Activated T-helper 9 cell treated with anti-CD3 and anti-CD28 coated beads, Interleukin-2, amount 50 U/mL, for 16 hours (primary cell): ENCODE results near the gene RFC2.
"Not testable (repeated sequence)": the region's sequence is repeated elsewhere in the genome, so short reads cannot be mapped to it uniquely, and the experiment has no call there.

Experiments
- DNase-seq: peaks from one replicate; pipeline ENCODE4 v3.0.0-alpha.2; 2020; ENCODE audit warnings: low read depth

The RFC2 gene

DNA sequence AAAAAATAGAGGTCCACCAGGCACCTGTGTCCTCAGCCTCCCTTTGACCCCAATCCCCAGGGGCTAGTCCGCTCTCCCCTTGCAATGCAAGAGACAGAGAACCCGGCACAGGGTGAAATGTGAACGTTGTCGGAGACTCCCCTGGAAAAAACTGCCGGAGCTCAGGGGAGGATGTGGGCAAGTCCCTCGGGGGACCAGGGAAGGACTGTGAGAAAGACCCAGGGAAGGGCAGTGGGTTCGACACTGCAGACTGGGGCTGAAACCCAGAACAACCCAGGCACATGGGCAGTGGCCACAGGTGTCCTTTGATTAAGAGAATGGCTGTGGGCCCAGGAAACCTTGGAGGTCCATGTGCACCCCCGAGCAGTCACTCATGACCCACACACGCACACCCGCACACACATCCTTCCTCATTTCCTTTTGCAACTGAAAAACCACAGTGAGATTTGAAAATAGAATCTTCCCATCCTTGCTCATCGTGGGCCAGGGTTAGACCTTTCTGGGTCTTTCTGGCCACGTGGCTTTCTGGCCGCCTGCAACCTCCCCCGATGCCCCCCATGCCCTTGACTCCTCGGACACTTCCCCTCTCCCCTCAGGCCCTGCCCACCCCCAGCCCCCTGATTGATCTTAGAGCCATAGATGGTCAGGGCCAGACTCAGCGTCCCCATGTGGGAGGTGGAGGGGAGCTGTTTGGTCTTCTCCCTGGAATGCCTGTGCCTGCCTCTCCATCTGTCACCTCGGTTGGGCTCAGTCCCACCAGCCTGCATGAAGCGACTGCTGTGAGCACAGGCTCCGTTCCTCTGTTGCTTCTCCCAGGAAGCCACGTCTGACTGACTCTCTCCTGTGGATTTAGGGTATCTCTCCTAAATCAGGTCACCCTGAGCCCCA, 36.5 kb downstream of the RFC2 start:
- no peak for DNase-seq

DNA sequence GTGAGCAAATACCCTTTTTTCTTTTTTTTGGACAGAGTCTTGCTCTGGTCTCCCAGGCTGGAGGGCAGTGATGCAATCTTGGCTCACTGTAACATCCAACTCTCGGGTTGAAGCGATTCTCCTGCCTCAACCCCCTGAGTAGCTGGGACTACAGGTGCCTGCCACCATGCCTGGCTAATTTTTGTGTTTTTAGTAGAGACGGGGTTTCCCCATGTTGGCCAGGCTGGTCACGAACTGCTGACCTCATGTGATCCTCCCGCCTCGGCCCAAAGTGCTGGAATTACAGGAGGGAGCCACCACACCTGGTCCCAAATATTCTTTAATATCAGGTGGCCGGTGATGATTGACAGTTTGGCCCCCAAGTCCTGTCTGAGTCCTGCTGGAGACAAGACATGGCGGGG, 37.8 kb downstream of the RFC2 start:
- DNase-seq: no peak

DNA sequence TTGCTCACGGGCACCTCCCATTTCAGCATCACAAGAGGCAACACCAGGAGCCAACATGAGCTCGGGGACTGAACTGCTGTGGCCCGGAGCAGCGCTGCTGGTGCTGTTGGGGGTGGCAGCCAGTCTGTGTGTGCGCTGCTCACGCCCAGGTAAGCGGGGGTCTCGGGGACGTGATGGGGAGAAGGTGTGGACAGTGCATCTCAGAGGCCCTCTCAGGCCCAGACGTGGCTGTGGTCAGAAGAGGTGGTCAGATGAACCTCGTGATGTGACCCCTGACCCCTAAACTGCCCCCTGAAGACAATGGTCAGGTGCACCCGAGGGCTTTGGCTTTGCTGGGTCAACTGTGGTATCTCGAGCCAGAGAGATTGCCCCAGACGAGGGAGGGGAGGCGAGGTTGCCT, 38.3 kb downstream of the RFC2 start:
- no peak for DNase-seq

DNA sequence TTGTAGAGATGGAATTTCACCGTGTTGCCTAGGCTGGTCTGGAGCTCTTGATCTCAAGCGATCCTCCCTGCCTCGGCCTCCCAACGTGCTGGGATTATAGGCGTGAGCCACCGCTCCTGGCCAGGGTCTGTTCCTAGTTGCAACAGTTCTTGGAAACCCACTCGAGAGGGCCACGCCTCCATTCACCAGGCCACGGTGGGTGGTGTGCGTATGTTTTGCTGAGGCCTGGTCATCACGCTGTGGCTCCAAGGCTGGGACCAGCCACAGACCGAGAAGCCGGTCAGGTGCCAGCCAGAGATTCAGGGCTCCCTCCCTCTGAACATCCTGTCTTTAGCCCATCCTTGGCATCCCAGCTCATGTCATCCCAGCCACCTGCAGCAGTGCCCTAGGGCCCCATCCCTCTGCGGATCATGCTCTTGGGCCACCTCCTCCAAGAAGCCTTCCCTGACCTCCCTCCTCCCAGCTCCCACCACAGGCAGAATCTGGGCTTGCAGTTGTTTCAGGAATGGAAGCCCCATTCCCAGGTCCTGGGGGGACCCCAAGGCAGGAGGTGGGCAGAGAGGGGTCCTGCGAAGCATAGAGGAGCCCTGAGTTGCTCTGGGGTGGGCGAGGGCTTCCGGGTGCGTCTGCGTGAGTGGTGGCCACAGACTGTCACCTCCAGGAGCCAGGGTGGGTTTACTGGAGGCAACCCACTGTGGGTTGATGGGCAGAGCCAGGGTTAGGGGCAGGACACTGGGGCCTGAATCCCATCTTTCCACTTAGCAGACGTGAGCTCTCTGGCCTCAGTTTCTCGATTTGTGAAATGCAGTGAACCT, 39.2 kb downstream of the RFC2 start:
- DNase-seq: no peak

DNA sequence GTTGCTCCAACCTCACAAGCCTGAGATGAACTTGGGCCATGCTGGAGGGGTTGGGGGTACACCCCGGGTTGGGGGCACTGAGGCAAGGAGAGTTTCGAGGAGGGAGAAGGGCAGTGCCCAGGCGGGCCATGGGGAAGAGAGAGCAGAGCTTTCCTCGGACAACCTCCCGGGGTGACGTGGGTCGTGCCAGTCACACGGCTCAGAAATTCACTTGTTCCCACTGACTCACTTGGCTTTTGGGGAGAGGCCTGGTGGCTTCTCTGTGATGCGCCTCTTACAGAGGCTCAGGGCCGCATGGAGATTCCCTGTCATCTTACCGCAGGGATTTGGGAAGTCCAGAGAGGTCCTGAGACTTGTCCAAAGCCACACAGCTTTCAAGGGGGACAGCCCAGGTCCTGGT, 41.5 kb downstream of the RFC2 start:
- DNase-seq: no peak

DNA sequence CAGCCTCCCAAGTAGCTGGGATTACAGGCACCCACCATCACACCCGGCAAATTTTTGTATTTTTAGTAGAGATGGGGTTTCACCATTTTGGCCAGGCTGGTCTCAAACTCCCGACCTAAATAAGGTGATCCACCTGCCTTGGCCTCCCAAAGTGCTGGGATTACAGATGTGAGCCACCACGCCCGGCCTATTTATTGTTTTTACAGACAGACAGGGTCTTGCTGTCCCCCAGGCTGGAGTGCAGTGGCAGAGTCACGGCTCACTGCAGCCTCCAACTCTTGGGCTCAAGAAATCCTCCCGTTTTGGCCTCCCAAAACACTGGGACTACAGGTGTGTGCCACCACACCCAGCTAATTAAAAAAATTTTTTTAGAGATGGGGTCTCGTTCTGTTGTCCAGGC, 46.0 kb downstream of the RFC2 start:
- not testable (repeated sequence) for DNase-seq

DNA sequence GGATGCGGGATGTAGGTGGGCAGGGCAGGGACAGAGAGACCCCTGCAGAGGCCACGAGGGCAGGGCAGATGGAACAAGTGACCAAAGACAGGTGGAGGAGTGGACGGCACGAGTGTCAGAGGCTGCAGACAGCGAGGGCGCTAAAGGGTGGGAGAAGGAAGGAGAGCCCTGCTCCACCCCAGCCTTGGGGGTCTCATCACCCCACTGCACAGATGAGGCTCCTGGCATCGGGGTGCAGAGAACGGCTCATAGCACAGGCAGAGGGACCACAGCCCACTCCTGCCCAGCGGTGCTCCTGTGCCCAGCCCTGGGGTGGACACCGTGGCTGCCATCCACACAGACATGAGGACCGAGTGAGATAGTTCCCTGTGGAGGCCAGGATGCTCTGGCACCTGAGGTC, 46.6 kb downstream of the RFC2 start:
- DNase-seq: no peak

DNA sequence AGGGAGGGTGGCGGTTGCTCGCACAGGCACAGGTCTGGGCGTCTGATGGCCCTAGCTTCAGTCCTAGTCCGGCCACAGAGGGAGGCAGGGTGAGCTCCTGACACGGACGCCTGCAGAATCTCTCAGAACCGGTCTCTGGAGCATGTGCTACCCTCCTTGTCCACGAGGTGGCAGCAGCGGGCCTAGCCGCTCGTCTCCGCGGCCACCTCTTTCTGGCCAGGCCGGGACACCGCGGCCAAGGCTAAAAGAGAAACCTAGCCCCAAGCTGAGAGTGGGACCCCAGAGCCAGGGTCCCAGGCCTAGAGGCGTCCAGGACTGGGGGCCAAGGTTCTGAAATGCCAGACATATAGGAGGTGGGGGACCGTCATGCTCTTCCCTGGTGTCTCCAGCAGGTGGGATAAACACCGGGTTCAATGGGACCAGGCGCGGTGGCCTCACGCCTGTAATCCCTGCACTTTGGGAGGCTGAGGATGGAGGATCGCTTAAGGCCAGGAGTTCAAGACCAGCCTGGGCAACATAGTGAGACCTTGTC, 47.5 kb downstream of the RFC2 start:
- peak; percentile 66 for DNase-seq

DNA sequence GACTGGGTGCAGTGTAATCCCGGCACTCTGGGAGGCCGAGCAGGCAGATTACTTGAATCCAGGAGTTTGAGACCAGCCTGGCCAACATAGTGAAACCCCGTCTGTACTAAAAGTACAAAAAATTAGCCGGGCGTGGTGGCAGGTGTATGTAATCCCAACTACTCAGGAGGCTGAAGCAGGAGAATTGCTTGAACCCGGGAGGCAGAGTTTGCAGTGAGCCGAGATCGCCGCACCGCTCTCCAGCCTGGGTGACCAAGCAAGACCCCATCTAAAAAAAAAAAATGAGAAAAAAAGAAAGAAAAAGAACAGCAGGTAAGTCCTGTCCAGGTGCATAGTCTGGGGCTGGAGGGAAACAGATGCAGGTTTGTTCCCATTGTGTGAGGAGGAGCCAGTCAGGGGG, 48.1 kb downstream of the RFC2 start:
- DNase-seq: not testable (repeated sequence)

DNA sequence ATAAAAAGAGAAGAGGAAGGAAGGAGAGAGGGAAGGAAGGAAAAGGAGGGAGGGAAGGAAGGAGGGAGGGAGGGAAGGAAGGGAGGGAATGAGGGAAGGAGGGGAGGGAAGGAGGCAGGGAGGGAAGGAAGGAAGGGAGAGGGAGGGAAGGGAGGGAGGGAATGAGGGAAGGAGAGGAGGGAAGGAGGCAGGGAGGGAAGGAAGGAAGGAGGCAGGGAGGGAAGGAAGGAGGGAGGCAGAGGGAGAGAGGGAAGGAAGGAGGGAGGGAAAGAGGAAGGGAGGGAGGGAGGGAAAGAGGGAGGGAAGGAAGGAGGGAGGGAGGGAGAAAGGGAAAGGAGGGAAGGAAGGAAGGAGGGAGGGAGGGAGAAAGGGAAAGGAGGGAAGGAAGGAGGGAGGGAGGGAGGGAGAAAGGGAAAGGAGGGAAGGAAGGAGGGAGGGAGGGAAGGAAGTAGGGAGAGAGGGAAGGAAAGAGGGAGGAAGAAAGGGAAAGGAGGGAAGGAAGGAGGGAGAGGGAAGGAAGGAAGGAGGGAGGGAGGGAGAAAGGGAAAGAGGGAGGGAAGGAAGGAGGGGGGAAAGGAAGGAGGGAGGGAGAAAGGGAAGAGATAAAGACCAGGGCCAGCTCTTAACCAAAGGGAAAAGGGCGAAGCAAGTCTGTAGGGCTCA, 50.1 kb downstream of the RFC2 start:
- no peak for DNase-seq

DNA sequence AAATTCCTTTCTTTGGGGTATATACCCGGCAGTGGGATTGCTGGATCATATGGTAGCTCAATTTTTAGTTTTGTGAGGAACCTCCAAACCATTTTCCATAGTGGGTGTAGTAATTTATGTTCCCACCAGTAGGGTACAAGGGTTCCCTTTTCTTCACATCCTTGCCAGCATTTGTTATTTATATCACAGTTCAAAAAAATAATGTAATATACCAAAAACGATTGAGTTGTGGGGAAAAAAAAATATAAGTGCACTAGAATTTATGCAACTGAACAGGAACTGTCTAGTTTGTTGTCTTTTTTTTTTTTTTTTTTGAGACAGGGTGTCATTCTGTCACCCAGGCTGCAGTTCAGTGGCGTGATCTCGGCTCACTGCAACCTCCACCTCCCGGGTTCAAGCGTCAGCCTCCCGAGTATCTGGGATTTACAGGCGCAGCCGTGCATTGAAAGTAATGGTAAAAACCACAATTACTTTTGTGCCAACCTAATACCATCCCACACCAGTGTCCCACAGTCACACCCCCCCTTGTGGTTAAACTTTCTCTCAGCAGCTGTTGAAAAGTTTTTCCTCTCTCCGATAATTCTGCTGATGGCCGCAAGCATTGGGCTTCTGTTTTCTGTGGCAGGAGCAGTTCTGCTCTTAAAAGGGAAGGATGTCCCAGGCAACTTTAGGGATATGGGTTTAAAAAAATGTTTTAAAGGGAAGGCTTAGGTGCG, 51.2 kb downstream of the RFC2 start:
- DNase-seq: no peak

DNA sequence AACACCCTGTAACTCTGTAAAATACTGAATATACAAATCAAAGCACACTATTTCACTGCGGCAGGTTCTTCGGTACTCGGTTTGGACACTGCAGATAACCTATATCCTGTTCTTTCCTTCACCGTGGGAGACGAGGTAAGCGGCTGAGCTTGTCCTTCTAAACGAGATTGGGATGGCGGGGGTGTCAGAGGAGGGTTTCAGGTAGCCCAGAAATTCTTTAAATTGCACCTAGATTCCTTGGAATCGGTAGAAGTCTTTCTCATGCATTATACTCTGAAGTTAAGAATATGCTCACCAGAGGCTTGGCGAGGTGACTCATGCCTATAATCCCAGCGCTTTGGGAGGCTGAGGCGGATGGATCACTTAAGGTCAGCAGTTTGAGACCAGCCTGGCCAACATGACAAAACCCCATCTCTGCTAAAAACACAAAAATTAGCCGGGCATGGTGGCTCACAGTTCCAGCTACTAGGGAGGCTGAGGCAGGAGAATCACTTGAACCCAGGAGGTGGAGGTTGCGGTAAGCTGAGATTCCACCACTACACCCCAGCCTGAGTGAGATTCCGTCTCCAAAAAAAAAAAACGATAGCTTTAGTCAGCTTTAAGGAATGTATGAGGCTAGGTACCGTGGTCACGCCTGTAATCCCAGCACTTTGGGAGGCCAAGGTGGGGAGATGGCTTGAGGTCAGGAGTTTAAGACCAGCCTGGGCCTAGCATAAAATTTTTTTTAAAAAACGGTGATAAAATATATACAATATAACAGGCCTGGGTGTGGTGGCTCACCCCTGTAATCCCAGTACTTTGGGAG, 54.4 kb downstream of the RFC2 start:
- DNase-seq: no peak

DNA sequence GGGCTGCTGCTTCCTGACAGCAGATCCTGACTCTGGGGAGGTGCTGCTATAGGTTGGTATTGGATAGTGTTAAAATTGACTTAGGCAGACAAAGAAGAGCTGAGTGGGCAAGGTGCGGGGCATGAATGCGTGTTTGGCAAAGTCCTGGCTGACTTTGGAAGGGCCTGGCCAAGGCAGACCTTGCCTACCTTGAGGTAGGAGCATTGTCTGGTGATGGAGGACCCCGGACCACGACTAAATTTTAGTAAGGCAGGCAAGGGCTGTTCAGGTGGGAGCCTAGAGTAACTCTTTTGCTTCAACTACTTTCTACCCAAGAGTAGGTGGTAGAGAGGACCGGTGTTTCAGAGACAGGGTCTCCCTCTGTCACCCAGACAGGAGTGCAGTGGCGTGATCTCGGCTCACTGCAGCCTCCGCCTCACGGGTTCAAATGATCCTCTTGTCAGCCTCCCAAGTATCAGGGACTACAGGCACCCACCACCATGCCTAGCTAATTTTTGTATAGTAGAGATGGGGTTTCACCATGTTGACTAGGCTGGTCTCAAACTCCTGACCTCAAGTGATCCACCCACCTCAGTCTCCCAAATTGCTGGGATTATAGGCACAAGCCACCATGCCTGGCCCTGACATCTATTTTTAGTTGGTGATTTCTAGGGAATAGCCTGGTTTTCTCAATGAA, 56.6 kb downstream of the RFC2 start:
- no peak for DNase-seq

DNA sequence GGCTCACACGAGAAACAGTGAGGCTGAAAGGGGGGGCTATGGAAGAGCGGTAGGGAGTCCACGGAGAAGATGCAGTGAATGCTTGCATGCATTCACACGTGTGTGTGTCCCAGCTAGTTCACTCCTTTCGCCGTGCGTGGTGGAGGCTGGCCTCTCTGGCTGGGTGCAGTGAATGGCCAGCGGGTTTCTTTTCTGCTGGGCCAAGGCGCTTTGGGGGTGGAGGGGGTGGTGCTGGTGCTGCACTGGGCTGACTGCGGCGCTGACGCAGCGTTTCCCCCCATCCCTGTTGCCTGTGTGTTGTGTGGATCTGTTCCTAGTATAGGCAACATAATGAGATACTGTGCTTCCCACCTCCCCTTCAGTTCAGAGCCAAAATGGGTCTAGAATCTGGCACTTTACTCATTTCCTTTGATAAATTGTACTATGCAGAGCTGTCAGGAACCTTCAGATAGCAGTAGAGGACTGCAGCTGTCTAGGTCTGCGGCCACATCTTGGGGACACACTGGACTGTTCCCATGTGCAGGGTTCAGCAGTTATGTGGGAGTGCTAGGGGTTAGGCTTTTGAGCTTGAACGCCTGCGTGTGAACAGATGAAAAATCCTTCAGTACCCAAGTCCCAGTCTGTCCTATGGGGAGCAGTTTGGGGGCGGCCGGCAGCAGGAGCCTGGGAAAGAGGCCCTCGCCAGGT, 58.1 kb downstream of the RFC2 start:
- DNase-seq: not testable (repeated sequence)

DNA sequence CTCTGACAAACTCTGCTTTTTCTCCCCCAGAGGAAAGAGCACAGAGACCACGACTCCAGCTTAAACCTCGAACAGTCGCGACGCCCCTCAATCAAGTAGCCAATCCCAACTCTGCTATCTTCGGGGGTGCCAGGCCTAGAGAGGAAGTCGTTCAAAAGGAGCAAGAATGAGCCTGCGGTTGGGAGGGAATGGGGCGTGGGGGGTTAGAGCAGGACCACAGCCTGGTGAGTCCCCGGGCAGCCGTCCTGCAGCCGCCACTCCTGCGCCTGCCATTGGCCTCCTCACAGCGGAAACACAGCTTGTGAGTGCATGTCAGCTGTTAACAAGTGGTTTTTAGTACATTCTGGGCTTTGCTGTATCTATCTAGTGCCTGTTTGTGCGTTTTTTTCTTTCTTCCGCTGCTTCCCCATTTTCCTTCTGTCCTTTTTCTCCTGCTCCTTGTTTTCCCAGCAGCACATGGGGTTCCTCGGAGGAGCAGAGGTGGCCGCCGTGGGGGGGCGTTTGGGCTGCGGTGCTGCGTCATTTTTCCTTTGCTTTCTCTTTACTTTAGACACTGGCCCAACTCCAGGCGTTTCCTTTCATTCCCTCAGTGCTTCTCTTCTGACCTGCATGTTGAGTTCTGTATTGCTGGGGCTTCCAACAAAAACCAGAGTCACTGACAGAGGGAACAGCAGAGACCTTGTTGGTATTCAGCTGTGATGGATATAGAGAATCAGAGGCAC, 58.9 kb downstream of the RFC2 start:
- not testable (repeated sequence) for DNase-seq

DNA sequence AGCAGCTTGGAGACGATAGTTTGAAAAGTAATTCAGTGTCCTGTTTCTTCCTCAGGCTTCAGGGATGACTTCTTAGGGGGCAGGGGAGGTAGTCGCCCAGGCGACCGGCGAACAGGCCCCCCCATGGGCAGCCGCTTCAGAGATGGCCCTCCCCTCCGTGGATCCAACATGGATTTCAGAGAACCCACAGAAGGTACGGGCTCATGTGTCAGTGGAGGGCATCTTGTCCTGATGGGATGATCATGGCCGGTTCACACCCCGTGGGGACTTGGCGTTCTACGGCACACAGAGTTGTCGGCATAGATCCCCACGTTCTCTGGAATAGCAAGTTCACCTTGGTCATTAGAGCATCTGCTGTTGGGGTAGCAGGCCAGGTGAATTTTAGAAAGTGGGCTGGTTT, 59.5 kb downstream of the RFC2 start:
- DNase-seq: no peak

DNA sequence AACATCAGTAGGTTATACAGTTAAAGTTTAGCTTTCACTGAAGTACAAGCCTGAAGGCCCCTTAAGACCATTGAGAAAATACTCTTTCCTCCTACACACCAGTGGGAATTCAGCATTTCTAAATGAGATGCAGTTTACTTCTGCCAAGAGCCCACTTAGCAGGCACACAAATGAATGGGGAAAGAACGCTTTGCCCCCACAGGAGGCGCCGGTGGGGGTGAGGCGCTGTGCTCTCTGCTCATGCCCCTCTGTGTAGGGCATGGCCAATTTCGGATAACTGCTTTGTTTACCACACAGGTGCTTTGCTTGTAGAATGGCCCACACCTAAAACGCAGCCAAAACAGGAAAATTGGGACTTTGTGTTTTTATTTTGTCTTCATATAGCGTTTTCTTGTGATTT, 60.3 kb downstream of the RFC2 start:
- no peak for DNase-seq

DNA sequence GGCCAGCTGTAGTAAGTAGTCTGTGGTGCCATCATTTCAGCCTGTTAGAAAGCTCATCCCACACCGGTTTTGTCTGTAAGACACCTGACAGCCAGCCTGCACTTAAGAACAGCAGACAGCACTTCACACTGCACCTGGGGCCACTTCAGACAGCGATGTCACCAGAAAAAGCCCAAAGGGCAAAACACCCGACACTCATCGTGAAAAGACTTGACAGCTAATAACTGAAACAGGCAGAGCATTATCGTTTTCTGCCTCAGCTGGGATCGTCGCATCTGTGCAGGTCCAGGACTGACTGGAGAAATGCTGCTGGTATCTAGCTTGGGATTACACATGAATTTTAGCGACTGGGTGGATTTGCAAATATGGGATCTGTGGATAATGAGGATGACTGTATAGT, 61.1 kb downstream of the RFC2 start:
- no peak for DNase-seq

DNA sequence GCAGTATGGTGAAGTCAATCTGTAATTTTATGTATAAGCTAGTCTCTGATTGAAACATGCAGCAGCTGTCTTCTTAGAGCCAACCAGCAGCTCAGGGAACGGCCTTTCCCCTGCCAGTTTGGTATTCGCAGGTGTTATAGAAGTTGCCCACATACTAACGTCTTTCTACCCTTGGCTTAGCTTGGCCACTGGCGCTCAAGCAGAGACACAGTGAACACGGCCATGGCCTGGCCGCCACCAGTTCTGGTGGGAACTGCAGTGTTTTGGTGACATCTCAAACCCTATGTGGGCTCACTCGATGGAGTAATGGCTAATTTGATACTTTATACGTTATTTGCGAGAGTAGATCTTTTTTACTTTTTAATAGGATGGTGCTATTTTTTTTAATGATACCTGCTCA, 63.0 kb downstream of the RFC2 start:
- no peak for DNase-seq
